ENCODE measurements around the gene AP2A2.

The AP2A2 gene

GRCh38 chr11:1030086-1030485 lies 104.4 kb downstream of the AP2A2 start:
- DNase-seq = no peak

DNA sequence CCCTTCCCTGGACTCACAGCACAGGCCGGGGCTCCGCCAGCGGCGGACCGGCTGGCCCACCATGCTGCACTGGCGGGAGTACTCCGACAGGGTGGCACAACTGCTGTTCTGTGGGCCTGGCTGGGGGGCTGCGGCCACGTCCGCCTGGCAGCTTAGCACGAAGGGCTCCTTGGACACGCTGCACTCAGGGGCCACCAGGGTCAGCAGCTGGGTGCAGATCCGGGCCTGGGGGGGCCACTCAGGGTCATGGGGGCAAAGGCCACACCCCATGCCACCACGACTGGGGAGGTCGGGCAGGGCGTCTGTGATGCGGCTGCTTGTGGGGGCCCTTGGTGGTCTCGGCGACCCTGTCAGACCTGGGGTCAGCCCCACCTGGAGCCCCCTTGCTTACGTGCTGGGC lies 104.9 kb downstream of the AP2A2 start:
- no peak for DNase-seq

GRCh38 chr11:1031121-1031899 lies 105.6 kb downstream of the AP2A2 start:
- no peak for DNase-seq

- DNase-seq = no peak
These were observed 106.7 kb downstream of the AP2A2 start for GRCh38 chr11:1032310-1032891.

DNA sequence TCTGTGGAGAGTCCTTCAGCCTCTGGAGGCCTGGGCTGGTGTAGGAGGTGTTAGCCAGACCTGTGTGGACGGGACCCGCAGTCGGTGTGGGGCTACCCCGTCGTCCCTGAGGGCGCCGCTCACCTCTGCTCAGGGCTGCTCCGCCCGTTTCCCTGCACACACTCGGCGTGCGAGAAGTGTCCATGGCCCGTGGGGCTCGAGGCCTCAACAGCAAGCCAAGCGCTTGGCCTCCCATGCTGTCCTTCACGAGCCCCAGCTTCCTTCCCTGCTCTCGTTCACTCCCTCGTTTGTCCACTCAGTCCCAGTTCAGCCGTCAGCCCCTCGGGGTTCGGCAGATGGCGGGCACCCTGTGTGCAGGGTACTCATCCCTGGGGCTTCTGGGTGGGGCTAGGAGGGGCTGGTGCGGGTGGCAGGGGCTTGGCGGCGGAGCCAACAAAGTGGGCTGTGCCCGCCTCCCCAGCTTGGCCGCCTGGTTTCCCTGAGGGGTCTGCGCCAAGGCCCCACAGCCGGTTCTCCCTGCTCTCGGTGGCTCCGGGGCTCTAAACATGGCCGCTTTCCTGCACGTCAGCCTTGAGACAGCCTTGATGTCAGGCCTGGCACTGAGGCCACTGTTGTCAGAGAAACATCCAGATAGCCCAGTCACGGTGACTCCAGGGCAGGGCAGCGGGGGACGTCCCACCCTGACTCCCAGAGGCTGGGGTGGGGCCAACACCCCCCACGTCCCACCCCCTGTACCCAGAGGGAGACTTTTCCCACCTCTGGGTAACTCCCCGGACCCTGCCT lies 107.5 kb downstream of the AP2A2 start:
- no peak for DNase-seq

DNA sequence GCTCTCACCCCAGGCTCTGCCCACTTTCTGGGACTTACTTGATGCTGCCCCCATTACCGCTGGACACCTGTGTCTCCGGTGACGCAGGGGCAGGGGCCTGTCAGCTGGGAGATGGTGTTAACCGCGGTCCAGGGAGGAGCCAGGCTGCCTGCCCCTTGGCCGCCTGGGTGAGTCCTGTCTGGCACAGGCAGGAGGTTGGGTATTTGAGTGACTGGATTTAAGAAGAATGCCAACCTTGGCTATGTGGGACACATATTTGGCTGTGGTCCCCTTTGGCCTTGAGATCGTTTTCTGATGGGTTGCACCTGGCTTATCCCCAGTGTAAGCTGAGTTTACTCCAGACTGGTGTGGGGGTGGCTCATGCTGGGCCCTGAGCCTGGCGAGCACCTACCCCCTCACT lies 108.3 kb downstream of the AP2A2 start:
- no peak for DNase-seq

DNA sequence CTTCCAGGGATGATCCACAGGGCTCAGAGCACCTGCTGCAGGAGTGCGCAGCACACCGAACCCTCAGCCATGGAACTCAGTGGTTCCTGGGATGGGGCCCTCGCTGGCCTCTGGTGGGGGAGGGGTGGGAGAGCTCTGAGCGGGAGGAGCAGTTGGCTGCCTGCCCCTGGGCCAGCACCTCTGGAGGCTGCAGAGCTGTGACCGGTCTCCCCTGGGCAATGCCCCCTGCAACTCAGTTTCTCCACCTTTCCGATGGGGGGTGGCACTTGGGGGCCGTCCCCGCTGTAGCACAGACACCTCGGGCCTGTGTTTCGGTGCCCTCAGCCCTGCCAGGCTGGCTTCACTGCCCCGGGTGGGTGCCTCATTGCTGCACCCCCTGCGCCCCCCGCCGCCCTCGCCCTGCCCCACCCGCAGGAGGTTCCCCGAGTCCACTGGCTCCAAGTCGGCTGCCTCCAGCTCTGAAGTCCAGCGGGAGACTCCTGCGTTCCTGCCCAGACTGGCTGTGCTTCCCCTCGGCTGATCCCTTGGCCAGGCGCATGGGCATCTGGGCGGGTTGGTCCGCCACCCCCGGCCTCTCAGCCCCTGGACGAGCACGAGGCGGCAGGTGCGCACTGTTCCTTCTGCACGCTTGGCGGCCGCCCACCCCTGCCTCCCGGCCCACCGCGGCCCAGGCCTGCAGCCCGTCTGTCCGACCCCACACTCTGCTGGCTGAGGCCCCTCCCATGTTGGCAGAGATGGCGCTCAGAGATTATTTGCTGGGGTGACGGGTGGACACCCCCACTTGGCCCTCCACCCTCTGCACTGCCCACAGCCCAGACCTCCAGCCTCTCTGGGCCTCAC lies 109.0 kb downstream of the AP2A2 start:
- DNase-seq = no peak

DNA sequence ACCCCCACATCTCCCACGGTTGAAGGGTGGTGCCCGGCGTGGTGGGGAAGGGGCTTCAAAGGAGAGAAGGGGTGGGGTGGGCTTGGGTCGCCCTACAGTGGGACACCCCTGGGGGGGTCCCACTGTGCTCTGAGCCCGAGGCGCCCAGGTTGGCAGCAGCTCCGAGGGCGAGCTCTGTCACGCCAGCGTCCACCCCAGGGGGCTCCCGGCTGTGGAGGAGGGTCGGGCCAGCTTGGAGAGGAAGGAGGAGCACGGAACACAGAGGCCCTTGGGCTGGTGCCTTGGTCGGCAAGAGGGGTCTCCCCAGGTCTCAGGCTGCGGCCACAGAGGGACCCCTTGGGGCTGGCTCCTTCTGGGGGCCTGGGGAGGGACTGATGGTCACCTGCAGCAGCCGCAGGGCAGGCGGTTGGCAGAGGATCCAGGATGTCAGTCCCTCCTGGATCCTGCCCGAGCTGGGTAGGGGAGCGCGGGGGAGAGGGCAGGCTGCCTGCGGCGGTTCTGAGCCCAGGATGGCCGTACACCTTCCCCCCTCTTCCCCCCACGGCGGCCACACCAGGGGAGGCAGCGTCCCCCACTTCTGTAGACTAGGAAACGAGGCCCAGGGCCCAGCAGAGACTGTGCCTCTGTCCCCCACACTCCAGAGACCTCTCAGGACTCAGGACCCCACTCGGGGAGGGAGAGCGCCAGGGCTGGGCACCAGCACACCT lies 110.1 kb downstream of the AP2A2 start:
- DNase-seq = no peak

DNA sequence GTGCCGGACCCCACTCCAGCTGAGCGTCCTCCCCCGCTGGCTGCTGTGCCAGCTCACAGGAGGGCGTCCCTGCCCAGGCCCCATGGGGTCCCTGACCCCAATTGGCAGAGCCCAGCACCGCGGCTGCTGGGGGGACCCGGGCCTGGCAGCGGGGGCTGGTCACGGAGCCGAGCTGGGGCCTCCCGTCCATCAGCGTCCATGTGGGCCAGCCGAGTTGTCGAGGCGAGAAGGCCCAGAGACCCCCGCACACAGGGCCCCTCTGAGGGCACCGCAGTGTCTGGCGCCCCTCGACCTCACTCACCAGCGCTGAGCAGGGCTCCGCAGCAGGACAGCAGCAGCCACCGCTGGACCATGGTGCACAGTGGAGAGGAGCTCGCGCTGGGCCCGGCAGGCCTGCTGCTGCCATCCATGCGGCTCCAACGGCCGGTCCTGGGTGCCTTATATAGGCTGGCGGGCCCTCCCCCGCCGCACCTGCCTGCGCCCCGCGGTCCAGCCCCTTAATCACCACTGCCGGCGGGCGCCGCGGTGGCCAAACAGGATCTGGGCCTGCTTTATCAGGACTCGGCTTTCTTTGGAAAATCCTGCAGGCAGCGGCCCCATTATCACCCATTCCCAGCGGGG lies 110.7 kb downstream of the AP2A2 start, which contains the start of gene MUC6:
TSS of gene MUC6 (minus strand) at position 416 of the 621 bp plus-strand sequence. CDS start at position 353, 63 bp downstream.
- no peak for DNase-seq

- no peak for DNase-seq
These were observed 111.3 kb downstream of the AP2A2 start for GRCh38 chr11:1036931-1037330.

GRCh38 chr11:1037506-1038055 lies 111.9 kb downstream of the AP2A2 start:
- DNase-seq = no peak

GRCh38 chr11:1038361-1038760 lies 112.7 kb downstream of the AP2A2 start:
- no peak for DNase-seq

DNA sequence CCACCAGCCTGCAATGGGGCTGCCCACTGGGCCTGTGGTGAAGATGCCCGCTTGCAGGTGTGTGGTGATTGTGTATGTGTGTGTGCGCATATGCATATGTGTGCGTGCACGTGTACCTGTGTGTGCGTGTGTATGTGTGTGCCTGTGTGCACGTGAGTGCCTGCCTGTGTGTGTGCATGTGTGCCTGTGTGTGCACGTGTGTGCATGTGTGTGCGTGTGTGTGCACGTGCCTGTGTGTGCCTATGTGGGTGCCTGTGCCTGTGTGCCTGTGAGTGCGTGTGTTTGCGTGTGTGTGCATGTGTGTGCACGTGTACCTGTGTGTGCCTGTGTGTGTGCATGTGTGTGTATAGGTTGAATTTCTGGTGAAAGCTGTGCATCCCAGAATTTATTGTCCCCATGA lies 113.3 kb downstream of the AP2A2 start:
- no peak for DNase-seq

DNA sequence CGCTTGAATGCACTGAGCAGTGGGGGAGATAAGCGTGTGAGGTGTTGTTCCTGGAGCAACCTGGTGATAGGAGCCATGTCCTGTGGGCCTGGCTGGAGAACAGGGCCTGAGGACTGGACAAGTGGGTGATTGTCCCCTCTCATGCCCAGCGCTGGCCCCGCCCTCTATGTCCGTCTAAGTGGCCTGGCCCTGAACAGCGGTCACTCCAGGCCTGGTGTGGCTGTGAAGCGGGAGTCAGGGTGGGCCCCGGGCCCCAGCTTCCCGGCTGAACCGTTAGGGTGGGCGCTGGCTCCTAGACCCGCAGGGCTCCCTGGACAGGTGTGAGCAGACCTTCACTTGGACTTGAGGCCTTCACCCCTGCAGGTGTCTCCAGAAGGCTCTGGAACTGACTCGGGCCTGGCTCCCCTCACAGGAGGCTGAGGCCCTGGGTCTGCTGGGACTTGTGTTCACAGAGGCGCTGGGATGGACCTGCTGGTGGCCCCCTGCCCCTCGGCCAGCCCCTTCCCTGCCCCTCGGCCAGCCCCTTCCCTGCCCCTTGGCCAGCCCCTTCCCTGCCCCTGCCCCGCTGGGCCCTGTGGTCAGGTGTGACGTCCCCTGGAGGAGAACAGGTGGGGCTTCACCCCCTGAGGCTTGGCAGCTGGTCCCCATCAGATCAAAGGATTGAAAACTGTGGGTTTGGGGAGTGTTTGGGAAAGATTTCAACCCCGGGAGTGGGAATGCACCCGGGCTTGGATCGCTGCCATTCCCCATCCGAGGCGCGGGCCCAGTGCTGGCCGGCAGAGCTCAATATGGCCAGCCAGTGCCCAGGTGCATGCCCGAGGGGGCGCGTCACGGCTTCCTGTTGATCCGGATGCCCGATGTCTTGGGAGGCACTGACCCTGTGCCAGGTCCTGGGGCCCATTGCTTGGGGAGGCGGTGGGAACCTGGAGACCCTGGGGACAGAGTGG lies 114.1 kb downstream of the AP2A2 start:
- no peak for DNase-seq

GRCh38 chr11:1040428-1041148 lies 114.9 kb downstream of the AP2A2 start:
- no peak for DNase-seq

DNA sequence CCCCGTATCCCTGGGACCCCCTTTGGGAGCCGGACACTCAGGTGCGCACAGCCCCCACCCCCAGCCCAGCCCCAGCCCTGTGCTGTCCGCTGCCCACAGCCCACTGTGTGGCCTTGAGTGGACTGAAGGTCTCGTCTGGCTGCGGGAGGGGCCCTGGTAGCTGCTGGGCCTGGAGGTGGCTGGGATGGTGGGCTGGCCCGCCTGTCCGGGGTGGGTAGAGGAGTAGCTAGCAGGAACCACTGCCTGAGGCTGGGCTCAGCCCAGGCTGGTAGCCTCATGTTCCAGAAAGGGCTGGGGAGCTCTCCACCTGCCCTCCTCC lies 115.4 kb downstream of the AP2A2 start:
- DNase-seq = no peak

DNA sequence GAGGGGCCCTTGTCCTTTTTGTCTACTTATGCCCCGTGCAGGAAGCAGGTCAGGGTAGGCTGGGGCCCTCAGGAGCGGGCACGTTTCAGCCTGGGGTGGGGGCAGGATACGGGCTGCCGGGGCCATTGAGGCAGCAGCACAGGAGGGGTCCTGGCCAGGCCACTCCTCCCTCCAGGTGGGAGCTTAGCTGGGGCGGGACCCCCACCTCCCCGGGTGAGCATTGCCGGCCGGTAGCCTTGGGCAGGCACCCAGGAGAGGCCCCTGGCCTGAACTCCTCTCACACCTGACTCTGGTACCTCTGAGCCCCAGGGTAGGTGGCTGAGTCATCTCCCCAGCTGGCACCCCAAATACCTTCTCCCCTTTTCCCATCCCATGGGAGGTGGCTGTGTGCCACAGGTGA lies 115.8 kb downstream of the AP2A2 start:
- no peak for DNase-seq

DNA sequence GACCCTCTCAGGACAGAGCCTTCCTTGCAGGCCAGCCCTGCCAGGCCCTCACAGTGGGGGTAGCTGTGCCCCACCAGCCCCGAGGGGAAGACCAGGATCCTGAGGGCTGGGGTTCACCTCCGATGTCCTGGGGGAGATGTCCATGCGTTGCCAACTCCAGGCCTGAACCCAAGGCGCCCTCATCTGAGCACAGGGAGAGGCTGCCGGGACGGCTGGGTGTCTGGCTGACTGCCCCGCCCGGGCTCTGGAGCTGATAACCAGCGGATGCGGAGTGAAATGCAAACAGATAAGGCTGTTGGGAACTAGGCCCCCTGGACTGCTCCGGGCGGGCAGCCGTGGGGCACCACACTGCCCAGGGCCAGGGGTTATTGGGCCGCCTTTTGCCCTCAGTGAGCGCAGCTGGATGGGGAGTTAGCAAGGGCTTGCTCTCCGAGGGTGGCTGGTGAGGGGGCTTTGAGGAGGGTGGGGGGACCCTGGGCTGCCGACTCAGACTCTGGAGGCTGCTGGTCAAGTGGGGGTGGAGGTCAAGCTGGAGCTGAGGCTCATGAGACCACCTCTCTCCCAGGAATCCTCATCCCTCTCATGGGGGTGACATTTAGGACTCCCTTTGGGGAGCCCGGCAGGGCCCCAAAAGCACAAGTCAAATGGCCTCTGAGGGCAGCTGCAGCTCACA lies 116.4 kb downstream of the AP2A2 start:
- DNase-seq = no peak

Measured in inflammatory macrophage (primary cell).